GM12865 (cell line): ENCODE measurements around the gene C1QTNF12.
A peak's percentile ranks its signal among the peaks of the same experiment; 100 is the strongest.

Source experiments
- DNase-seq: peaks from one replicate; pipeline ENCODE4 v3.0.0; 2010; ENCODE audit warnings: low read depth
- H3K4me3 ChIP-seq: 2 replicates; pipeline ENCODE4 v1.5.1; 2011; ENCODE audit warnings: mild to moderate bottlenecking, low read depth, low read length, control low read depth
- TF ChIP-seq, protein P1 (sequence below): IDR thresholded peaks from 2 replicates; pipeline ENCODE4 v1.5.1; 2011; ENCODE audit warnings: low read length, control low read depth, low read depth, inconsistent platforms; ENCODE audit not compliant: insufficient read depth; ENCODE audit errors: missing control alignments

Gene C1QTNF12

DNA sequence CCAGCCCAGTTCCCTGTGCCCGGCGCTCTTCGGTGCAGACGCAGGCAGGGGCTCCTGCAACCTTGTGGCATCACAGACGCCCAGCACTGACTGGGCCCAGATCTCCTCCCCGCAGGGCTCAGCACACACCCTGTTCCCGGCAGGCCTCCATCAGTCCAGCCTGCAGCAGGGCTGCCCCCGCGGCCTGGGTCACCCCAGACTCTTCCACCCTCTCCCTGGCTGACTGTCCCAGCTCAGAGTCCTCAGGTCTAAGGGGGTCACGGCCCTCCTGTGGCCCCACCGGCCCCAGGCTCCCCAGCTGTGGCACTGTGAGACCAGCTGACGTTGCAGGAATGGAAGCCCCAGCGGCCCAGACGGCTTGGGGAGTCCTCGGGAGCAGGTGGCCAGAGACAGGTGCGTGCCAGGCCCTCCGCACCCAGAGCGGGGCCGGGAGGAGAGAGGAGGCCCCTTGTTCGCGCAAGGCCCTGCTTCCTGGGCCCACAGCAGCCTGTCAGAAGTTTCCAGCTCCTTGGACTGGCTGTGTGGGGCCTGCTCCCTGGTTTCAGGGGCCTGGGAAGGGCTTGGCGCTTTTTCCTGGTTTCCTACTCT lies 10.3 kb downstream of the C1QTNF12 start:
- TF ChIP-seq, protein P1, sequence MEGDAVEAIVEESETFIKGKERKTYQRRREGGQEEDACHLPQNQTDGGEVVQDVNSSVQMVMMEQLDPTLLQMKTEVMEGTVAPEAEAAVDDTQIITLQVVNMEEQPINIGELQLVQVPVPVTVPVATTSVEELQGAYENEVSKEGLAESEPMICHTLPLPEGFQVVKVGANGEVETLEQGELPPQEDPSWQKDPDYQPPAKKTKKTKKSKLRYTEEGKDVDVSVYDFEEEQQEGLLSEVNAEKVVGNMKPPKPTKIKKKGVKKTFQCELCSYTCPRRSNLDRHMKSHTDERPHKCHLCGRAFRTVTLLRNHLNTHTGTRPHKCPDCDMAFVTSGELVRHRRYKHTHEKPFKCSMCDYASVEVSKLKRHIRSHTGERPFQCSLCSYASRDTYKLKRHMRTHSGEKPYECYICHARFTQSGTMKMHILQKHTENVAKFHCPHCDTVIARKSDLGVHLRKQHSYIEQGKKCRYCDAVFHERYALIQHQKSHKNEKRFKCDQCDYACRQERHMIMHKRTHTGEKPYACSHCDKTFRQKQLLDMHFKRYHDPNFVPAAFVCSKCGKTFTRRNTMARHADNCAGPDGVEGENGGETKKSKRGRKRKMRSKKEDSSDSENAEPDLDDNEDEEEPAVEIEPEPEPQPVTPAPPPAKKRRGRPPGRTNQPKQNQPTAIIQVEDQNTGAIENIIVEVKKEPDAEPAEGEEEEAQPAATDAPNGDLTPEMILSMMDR = no peak
- DNase-seq = no peak
- H3K4me3 ChIP-seq = no peak overlapping the region

DNA sequence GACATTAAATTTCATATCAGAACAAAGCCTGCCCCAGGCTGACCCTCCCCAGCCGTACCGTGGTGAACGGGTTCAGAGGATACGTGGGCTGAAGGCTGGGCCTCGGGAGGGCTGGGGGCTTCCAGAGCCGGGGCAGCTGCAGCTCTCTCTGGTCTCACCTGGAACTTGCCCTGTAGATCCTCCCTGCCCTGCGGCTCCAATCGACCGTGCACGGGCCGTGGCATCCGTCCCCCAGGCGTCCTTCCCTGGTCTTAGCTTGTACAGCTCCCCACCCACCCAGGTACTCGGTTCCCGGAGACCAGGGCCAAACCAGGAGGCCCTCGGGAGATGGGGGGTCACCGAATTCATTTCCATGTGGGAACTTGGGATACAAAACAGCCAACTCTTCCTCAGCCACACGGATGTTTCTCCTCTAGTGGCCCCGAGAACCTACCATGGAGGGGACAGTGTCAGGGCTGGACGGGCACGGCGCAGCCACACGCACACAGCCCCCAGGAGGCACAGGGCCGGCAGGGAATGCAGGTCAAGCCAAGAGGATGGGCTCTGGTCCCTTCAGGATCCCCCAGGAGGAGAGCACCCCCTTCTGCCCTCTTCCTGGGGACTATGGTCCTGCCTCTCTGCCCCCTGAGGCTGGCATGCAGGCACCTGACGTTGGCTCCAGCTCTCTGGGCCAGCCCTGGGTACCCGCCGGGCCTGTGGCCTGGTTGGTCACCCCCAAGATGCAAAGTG lies 11.3 kb downstream of the C1QTNF12 start:
- DNase-seq = no peak
- no peak overlapping the region for H3K4me3 ChIP-seq
- TF ChIP-seq, protein P1 = no peak

DNA sequence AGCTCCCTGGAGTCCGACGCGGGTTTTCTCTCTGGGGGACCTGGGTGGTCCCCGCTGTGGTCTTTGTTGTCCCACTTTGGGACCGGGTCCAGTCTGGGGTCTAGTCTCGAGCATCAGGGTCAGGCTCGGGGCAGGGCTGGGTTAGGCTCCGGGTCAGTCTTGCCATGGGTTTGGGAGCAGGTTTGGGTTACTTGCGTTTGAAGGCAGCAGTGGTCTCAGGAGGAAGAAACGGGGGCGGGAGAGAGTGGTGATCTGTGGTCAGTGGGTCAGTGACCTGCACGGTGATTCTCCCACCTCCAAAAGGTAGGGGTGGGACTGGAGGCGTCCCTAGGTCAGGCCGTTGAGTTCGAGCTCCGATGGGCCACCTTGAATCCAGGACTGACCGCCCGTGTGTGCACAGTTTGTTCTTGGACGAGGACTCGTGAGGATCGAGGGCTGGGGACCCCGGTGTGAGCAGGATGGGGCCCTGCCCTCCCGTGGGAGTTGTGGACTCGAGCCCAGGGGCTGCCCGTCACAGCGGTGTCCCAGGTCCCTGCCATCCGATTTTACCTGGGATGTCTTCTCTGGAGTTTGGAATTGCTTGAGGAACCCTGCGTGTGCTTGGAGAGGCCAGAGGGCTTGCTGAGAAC lies 12.2 kb downstream of the C1QTNF12 start:
- TF ChIP-seq, protein P1 = no peak
- DNase-seq = no peak
- no peak overlapping the region for H3K4me3 ChIP-seq

DNA sequence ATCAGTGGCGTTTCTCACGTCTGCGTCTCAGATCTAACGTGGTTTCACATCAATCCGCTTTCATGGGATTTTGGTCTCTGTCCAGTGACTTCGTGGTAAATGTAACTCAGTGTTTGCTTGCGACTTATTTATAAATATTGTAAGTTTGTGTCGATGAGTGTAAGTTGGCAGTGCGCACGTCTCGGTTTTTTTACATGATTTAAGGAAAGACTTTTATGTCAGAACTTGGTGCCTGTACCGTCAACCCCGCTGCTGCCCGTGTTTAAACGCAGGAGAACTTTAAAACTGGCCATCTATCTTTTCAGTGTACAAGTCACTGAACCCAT lies 13.0 kb downstream of the C1QTNF12 start:
- no peak for DNase-seq
- no peak overlapping the region for H3K4me3 ChIP-seq
- TF ChIP-seq, protein P1 = no peak

DNA sequence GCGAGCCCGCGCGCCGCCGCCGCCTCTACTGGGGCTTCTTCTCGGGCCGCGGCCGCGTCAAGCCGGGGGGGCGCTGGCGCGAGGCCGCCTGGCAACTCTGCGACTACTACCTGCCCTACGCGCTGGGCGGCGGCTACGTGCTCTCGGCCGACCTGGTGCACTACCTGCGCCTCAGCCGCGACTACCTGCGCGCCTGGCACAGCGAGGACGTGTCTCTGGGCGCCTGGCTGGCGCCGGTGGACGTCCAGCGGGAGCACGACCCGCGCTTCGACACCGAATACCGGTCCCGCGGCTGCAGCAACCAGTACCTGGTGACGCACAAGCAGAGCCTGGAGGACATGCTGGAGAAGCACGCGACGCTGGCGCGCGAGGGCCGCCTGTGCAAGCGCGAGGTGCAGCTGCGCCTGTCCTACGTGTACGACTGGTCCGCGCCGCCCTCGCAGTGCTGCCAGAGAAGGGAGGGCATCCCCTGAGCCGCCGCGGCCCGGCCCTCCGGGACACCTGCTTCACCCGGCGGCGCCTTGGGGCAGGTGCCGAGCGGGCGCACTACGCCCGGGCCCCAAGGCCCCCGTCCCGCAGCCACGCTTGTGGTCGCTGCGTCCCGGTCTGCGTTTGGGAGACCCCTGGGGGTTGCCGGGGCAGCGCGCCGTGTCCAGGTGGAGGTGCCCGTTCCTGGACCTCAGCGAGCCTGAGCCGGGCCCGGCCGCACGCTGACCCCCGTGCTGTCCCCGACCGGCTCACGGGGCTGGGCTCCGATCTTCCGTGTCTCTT lies 13.5 kb downstream of the C1QTNF12 start:
- peak; percentile 29 for DNase-seq
- TF ChIP-seq, protein P1 = no peak
- no peak overlapping the region; the same call in 1 of the 2 replicates for H3K4me3 ChIP-seq

DNA sequence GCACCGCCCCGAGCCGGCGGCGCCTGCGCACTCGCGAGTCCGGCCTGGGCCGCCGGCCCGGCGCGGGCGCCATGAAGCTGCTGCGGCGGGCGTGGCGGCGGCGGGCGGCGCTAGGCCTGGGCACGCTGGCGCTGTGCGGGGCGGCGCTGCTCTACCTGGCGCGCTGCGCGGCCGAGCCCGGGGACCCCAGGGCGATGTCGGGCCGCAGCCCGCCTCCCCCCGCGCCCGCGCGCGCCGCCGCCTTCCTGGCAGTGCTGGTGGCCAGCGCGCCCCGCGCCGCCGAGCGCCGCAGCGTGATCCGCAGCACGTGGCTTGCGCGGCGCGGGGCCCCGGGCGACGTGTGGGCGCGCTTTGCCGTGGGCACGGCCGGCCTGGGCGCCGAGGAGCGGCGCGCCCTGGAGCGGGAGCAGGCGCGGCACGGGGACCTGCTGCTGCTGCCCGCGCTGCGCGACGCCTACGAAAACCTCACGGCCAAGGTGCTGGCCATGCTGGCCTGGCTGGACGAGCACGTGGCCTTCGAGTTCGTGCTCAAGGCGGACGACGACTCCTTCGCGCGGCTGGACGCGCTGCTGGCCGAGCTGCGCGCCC lies 14.2 kb downstream of the C1QTNF12 start, which contains the start of gene B3GALT6:
B3GALT6 (plus strand) TSS at position 30 of the 588 bp plus-strand sequence; CDS start at position 72, 42 bp downstream.
- no peak for DNase-seq
- TF ChIP-seq, protein P1 = no peak
- H3K4me3 ChIP-seq = peak within 1 kb of the TSS; percentile 99
